OCI-LY7 (cell line): ENCODE measurements around the gene UGT1A6.

Experiments used
- CTCF ChIP-seq: fragments of 200-600 bp; sonication (generic); conservative IDR thresholded peaks from 2 replicates; pipeline ENCODE4 v1.5.1; 2014; ENCODE audit warnings: mild to moderate bottlenecking, antibody characterized with exemption, low read length, moderate library complexity, mixed read lengths
- EZH2phosphoT487 ChIP-seq: fragments of 200-600 bp; sonication (generic); IDR thresholded peaks from 2 replicates; pipeline ENCODE4 v1.6.1; 2018; ENCODE audit warnings: low read depth, borderline replicate concordance, mild to moderate bottlenecking, mixed run types, antibody characterized with exemption, low read length, moderate library complexity, mixed read lengths

GRCh38 chr2:233799716-233800115 is 107.0 kb downstream of the UGT1A6 start:
- TF ChIP-seq EZH2phosphoT487 (no peak), CTCF (no peak)
